A549 (cell line): ENCODE results near the gene VMO1. TPM values are rescaled to one million over a fixed set of nuclear protein-coding genes. Genes with fewer than 3 reads are reported as not detected.

ENCODE experiments used
- ATAC-seq, 2 experiments: fragments of 200-7000 bp in 1 of 2; fragments of >200 bp in 1 of 2; cut with Nextera tagmentation in 1 of 2; cut with Tn5 transposase in 1 of 2; 3 replicates each; pipeline versions ENCODE4 v1.8.0 to v1.9.1; 2018 to 2020; ENCODE audit warnings: mild to moderate bottlenecking in 1 of 2, moderate library complexity in 1 of 2
- CTCF ChIA-PET: fragments of 300-600 bp; sonication (Branson Sonifier 250); formaldehyde crosslinking; extraction: SDS; loops from one replicate; lab custom pipeline; 2021; ENCODE audit warnings: antibody characterized with exemption, inconsistent platforms; lab: Yijun Ruan, JAX
- POLR2A ChIA-PET: fragments of 350-600 bp; formaldehyde crosslinking; extraction: SDS; loops from one replicate; lab custom pipeline; 2021; ENCODE audit warnings: antibody characterized with exemption, inconsistent platforms; lab: Yijun Ruan, JAX
- DNase-seq, 2 experiments: peaks; one replicate each; pipeline versions ENCODE4 v3.0.0 to v3.0.0-alpha.2; 2011 to 2016; ENCODE audit warnings: low read depth in 1 of 2, low spot score in 1 of 2
- FAIRE-seq: peaks from 2 replicates; lab custom pipeline; 2011; peaks lifted over from hg19 to GRCh38; lab: Jason Lieb, UNC
- H3K27ac ChIP-seq, 2 experiments: fragments of >200 bp; sonication (Bioruptor Twin); formaldehyde crosslinking; 3 replicates each; pipeline ENCODE4 v1.5.1; 2016 to 2017
- H3K4me1 ChIP-seq: fragments of >200 bp; sonication (Bioruptor Twin); formaldehyde crosslinking; 3 replicates; pipeline ENCODE4 v1.6.1; 2016
- H3K4me2 ChIP-seq: fragments of >200 bp; sonication (Bioruptor Twin); formaldehyde crosslinking; 3 replicates; pipeline ENCODE4 v1.6.1; 2016
- H3K4me3 ChIP-seq: fragments of >200 bp; sonication (Bioruptor Twin); formaldehyde crosslinking; 3 replicates; pipeline ENCODE4 v1.5.1; 2016
- H3K9me3 ChIP-seq: fragments of >200 bp; sonication (Bioruptor Twin); formaldehyde crosslinking; 3 replicates; pipeline ENCODE4 v1.6.1; 2016
- BCL3 ChIP-seq: fragments of >200 bp; sonication (Bioruptor Twin); formaldehyde crosslinking; IDR thresholded peaks from 3 replicates; pipeline ENCODE4 v1.6.1; 2016
- BHLHE40 ChIP-seq: IDR thresholded peaks from 2 replicates; pipeline ENCODE4 v1.6.1; 2012; ENCODE audit warnings: low read depth, low read length, inconsistent platforms
- E2F6 ChIP-seq: IDR thresholded peaks from 2 replicates; pipeline ENCODE4 v1.6.1; 2012; ENCODE audit warnings: low read depth, borderline replicate concordance
- EHF ChIP-seq: fragments of 250-450 bp; sonication (Bioruptor Pico); IDR thresholded peaks from 2 replicates; pipeline ENCODE4 v1.5.0; 2020; ENCODE audit warnings: mild to moderate bottlenecking
- EP300 ChIP-seq, 2 experiments: fragments of >200 bp; sonication (Bioruptor Twin); formaldehyde crosslinking; IDR thresholded peaks; 2 replicates in 1 of 2; 3 replicates in 1 of 2; pipeline ENCODE4 v1.6.1; 2016 to 2017
- ESRRA ChIP-seq: fragments of 150-350 bp; IDR thresholded peaks from 2 replicates; pipeline ENCODE4 v1.6.1; 2014; ENCODE audit warnings: mild to moderate bottlenecking, low read length, borderline replicate concordance
- FOXS1 ChIP-seq: fragments of 250-450 bp; sonication (Bioruptor Pico); IDR thresholded peaks from 2 replicates; pipeline ENCODE4 v1.5.0; 2020; ENCODE audit warnings: mild to moderate bottlenecking, moderate library complexity
- HOXA7 ChIP-seq: fragments of 250-450 bp; sonication (Bioruptor Pico); IDR thresholded peaks from 2 replicates; pipeline ENCODE4 v1.5.0; 2020; ENCODE audit warnings: mild to moderate bottlenecking, moderate library complexity
- HOXB13 ChIP-seq: fragments of 250-450 bp; sonication (Bioruptor Pico); IDR thresholded peaks from 2 replicates; pipeline ENCODE4 v1.5.0; 2020; ENCODE audit warnings: low read depth, mild to moderate bottlenecking, moderate library complexity
- JUN ChIP-seq, 2 experiments: fragments of >200 bp; sonication (Bioruptor Twin); formaldehyde crosslinking; IDR thresholded peaks; 2 replicates in 1 of 2; 3 replicates in 1 of 2; pipeline ENCODE4 v1.6.1; 2016 to 2017
- JUNB ChIP-seq: fragments of >200 bp; sonication (Bioruptor Twin); formaldehyde crosslinking; IDR thresholded peaks from 2 replicates; pipeline ENCODE4 v1.6.1; 2016
- NFE2L2 ChIP-seq: fragments of 150-350 bp; conservative IDR thresholded peaks from 2 replicates; pipeline ENCODE4 v1.6.1; 2014; ENCODE audit warnings: low read length
- NPAS2 ChIP-seq: fragments of 250-450 bp; sonication (Bioruptor Pico); IDR thresholded peaks from 2 replicates; pipeline ENCODE4 v1.8.0; 2022; ENCODE audit warnings: mild to moderate bottlenecking, moderate library complexity, borderline replicate concordance
- NR3C1 ChIP-seq: fragments of >200 bp; sonication (Bioruptor Twin); formaldehyde crosslinking; IDR thresholded peaks from 3 replicates; pipeline ENCODE4 v1.6.1; 2017
- POLR2A ChIP-seq: IDR thresholded peaks from 2 replicates; pipeline ENCODE4 v1.6.1; 2012; ENCODE audit warnings: mild to moderate bottlenecking, low read length
- REST ChIP-seq: fragments of 200-600 bp; sonication (generic); IDR thresholded peaks from 2 replicates; pipeline ENCODE4 v1.6.1; 2016; ENCODE audit warnings: antibody characterized with exemption, mild to moderate bottlenecking, moderate library complexity
- SMC3 ChIP-seq: fragments of >200 bp; sonication (Bioruptor Twin); formaldehyde crosslinking; IDR thresholded peaks from 3 replicates; pipeline ENCODE4 v1.6.1; 2018; ENCODE audit warnings: inconsistent platforms
- SREBF2 ChIP-seq: fragments of 450-650 bp; IDR thresholded peaks from 2 replicates; pipeline ENCODE4 v1.6.1; 2014; ENCODE audit warnings: mild to moderate bottlenecking, moderate library complexity
- TFCP2L1 ChIP-seq: fragments of 250-450 bp; sonication (Bioruptor Pico); IDR thresholded peaks from 2 replicates; pipeline ENCODE4 v1.5.0; 2021; ENCODE audit warnings: mild to moderate bottlenecking
- USF2 ChIP-seq: fragments of 450-650 bp; IDR thresholded peaks from 2 replicates; pipeline ENCODE4 v1.6.1; 2014; ENCODE audit warnings: antibody characterized with exemption
- ZC3H11A ChIP-seq: fragments of 450-650 bp; IDR thresholded peaks from 2 replicates; pipeline ENCODE4 v1.6.1; 2014; ENCODE audit warnings: antibody characterized with exemption, mild to moderate bottlenecking
- ZFP36 ChIP-seq: fragments of 450-650 bp; IDR thresholded peaks from 2 replicates; pipeline ENCODE4 v1.6.1; 2014; ENCODE audit warnings: borderline replicate concordance; ENCODE audit not compliant: partially characterized antibody
- ZSCAN20 ChIP-seq: fragments of 250-450 bp; sonication (Bioruptor Pico); IDR thresholded peaks from 2 replicates; pipeline ENCODE4 v1.8.0; 2022; ENCODE audit warnings: mild to moderate bottlenecking, moderate library complexity
- WGBS: methylation state at CpG from one replicate; pipeline ENCODE4 v1.1.6; 2017; ENCODE audit errors: missing lambda C conversion rate; 5-methylcytosine and 5-hydroxymethylcytosine counted together
- polyA plus RNA-seq, 4 experiments: library from polyadenylated mRNA; depleted of rRNA in 3 of 4; stranded (reverse); fragments of >200 nt; fragmentation: RNase III in 1 of 4; extraction: RNeasy Plus Mini Kit Qiagen cat#74134 plus additional on column Dnase treatment in 1 of 4; gene quantifications; 2 replicates in 3 of 4; 3 replicates in 1 of 4; pipeline ENCODE4 v1.2.3, GENCODE V29; 2011 to 2017

Gene VMO1
- polyA plus RNA-seq, 2 of the 4 experiments (the other 2 are of a cell fraction): 0.58 to 0.81 TPM

- ATAC-seq (no peak), FAIRE-seq (peak; percentile 13), DNase-seq (no peak)
- ChIA-PET POLR2A (no interaction called here), CTCF (interaction anchor here (0.8 to 9.4 kb wide), 17 partner anchors 12 to 200 kb away, joined by 3 to 271 read pairs (median 5); partner anchors contain the start of genes ARRB2, C17orf107, CHRNE and CXCL16)
- TF ChIP-seq E2F6 (no peak), BHLHE40 (no peak), BCL3 (no peak), JUNB (no peak)
- Histone ChIP-seq H3K4me1 (peaks cover 27% of the 10 kb centered on the region), H3K4me3 (no peak overlapping the region), H3K4me2 (no peak overlapping the region), H3K9me3 (no peaks in the 10 kb centered on the region), H3K27ac (peak overlapping the region in 1 of 2 experiments; percentile 43; a peak in 1 of 6 replicates)
- WGBS: 81% methylated on average over 6 of the region's 6 CpGs
Observed at GRCh38 chr17:4786516-4786915, 352 bp upstream of the VMO1 start.

GRCh38 chr17:4785311-4786105 lies 656 bp downstream of the VMO1 start:
- ATAC-seq (no peak), DNase-seq (no peak), FAIRE-seq (no peak)
- Histone ChIP-seq H3K9me3 (no peaks in the 10 kb centered on the region), H3K27ac (no peak overlapping the region), H3K4me1 (peaks cover 20% of the 10 kb centered on the region), H3K4me3 (no peak overlapping the region), H3K4me2 (no peak overlapping the region)
- WGBS: 94% methylated on average over 61 of the region's 61 CpGs
- POLR2A ChIA-PET: no interaction called here
- CTCF ChIA-PET: interaction anchor here (0.5 to 9.4 kb wide), 8 partner anchors 10 to 101 kb away, joined by 3 to 271 read pairs (median 8); partner anchors contain the start of genes ARRB2 and MED11
- TF ChIP-seq JUNB (no peak), ZC3H11A (no peak), SREBF2 (no peak), EP300 (IDR thresholded peaks at IDR 0.05) (no peak), POLR2A (peak; percentile 25; the same call in 1 of the 2 replicates), SMC3 (no peak), TFCP2L1 (CRISPR knock-in tag) (no peak)

GRCh38 chr17:4782652-4783051 lies 3.5 kb downstream of the VMO1 start:
- Histone ChIP-seq H3K4me3 (no peak overlapping the region), H3K4me2 (no peak overlapping the region), H3K4me1 (peaks cover 13% of the 10 kb centered on the region; the same call in 2 of the 3 replicates), H3K9me3 (no peaks in the 10 kb centered on the region), H3K27ac (no peak overlapping the region)
- ChIA-PET POLR2A (interaction anchor here (0.6 kb wide), 1 partner anchor 61 kb away, joined by 5 read pairs; no protein-coding TSS in a partner anchor), CTCF (interaction anchor here (0.6 to 9.4 kb wide), 6 partner anchors 10 to 207 kb away, joined by 3 to 271 read pairs (median 6); partner anchors contain the start of genes ARRB2 and MED11)
- no peak for DNase-seq
- no peak for FAIRE-seq
- peak in 1 of 2 experiments; percentile 11; a peak in 1 of 6 replicates for ATAC-seq
- TF ChIP-seq HOXA7 (CRISPR knock-in tag): no peak
- TF ChIP-seq USF2: no peak
- TF ChIP-seq FOXS1 (CRISPR knock-in tag): no peak
- TF ChIP-seq REST: no peak
- no peak for TF ChIP-seq SMC3
- TF ChIP-seq NPAS2 (CRISPR knock-in tag): no peak
- TF ChIP-seq NR3C1: no peak
- TF ChIP-seq SREBF2: no peak
- no peak for TF ChIP-seq NFE2L2
- TF ChIP-seq ZFP36: no peak
- no peak for TF ChIP-seq JUN (IDR thresholded peaks at IDR 0.05)
- no peak for TF ChIP-seq POLR2A
- no peak for TF ChIP-seq ZSCAN20
- TF ChIP-seq BHLHE40: no peak
- TF ChIP-seq ESRRA: no peak
- TF ChIP-seq HOXB13 (CRISPR knock-in tag): no peak
- TF ChIP-seq EHF (CRISPR knock-in tag): no peak
- WGBS: 68% methylated on average over 28 of the region's 28 CpGs
